Endothelial cell of umbilical vein (primary cell): Measurements from ENCODE around the gene LAIR1. TPM values are rescaled to one million over a fixed set of nuclear protein-coding genes. Genes with fewer than 3 reads are reported as not detected.

ENCODE experiments used
- BruUV-seq: library from RNA; stranded (reverse); fragments of 400-500 nt; replicated peaks from 2 replicates; lab custom pipeline; 2021; lab: Mats Ljungman, UMichigan
- CTCF ChIA-PET: fragments of 300-600, 350-600 bp; sonication (Branson Sonifier 250); formaldehyde crosslinking; loops from one replicate; lab custom pipeline; 2021; ENCODE audit warnings: antibody characterized with exemption, inconsistent platforms; lab: Charles Lee
- POLR2A ChIA-PET: fragments of 300-600, 350-600 bp; sonication (Branson Sonifier 250); formaldehyde crosslinking; loops from one replicate; lab custom pipeline; 2021; ENCODE audit warnings: antibody characterized with exemption, inconsistent platforms; lab: Charles Lee
- DNase-seq: peaks from one replicate; pipeline ENCODE4 v3.0.0-alpha.2; 2011; ENCODE audit warnings: low read depth, low spot score
- FAIRE-seq: peaks from 2 replicates; lab custom pipeline; 2011; peaks lifted over from hg19 to GRCh38; lab: Jason Lieb, UNC
- H2AFZ ChIP-seq: 2 replicates; pipeline ENCODE4 v1.6.0; 2012; ENCODE audit warnings: low read depth, low read length, control low read depth, inconsistent platforms
- H3K27ac ChIP-seq: 2 replicates; pipeline ENCODE4 v1.5.1; 2011; ENCODE audit warnings: low read depth, mild to moderate bottlenecking, control low read depth, low read length, moderate library complexity; ENCODE audit not compliant: insufficient read depth
- H3K27me3 ChIP-seq, 2 experiments: 2 replicates each; pipeline versions ENCODE4 v1.6.0 to v1.6.1; 2011; ENCODE audit warnings: low read length in 2 of 2, mixed read lengths in 1 of 2; ENCODE audit not compliant: control insufficient read depth in 2 of 2, insufficient read depth in 2 of 2
- H3K36me3 ChIP-seq, 2 experiments: 2 replicates in 1 of 2; 3 replicates in 1 of 2; pipeline ENCODE4 v1.5.1; 2011; ENCODE audit warnings: low read length in 2 of 2, mild to moderate bottlenecking in 1 of 2, moderate library complexity in 1 of 2; ENCODE audit not compliant: control insufficient read depth in 2 of 2, insufficient read depth in 2 of 2; ENCODE audit errors: extremely low read depth in 1 of 2
- H3K4me1 ChIP-seq: 3 replicates; pipeline ENCODE4 v1.5.1; 2011; ENCODE audit warnings: mild to moderate bottlenecking, low read length; ENCODE audit not compliant: control insufficient read depth, insufficient read depth; ENCODE audit errors: extremely low read depth
- H3K4me2 ChIP-seq: 2 replicates; pipeline ENCODE4 v1.6.1; 2011; ENCODE audit warnings: low read length, control low read depth, mixed read lengths; ENCODE audit not compliant: insufficient read depth
- H3K4me3 ChIP-seq, 3 experiments: fragments of 200-600 bp in 1 of 3; sonication (generic), shearing (Covaris generic) in 1 of 3; replicated peaks in 1 of 3; 2 replicates each; pipeline ENCODE4 v1.5.1; 2011 to 2016; ENCODE audit warnings: control low read depth in 3 of 3, low read length in 3 of 3, mild to moderate bottlenecking in 2 of 3, inconsistent platforms in 1 of 3, low read depth in 1 of 3, moderate library complexity in 1 of 3; ENCODE audit not compliant: insufficient read depth in 1 of 3
- H3K79me2 ChIP-seq: 2 replicates; pipeline ENCODE4 v1.6.0; 2012; ENCODE audit warnings: low read length, inconsistent platforms; ENCODE audit not compliant: control insufficient read depth, insufficient read depth
- H3K9ac ChIP-seq: replicated peaks from 2 replicates; pipeline ENCODE3; 2011; ENCODE audit warnings: low read length, control low read depth; ENCODE audit not compliant: insufficient read depth; ENCODE audit errors: extremely low read depth
- H3K9me1 ChIP-seq: replicated peaks from 3 replicates; pipeline ENCODE4 v1.6.0; 2011; ENCODE audit warnings: mild to moderate bottlenecking, low read length; ENCODE audit not compliant: control insufficient read depth, insufficient read depth; ENCODE audit errors: extremely low read depth
- H3K9me3 ChIP-seq: replicated peaks from 2 replicates; pipeline ENCODE4 v1.5.1; 2012; ENCODE audit warnings: low read length, inconsistent platforms; ENCODE audit not compliant: control insufficient read depth, insufficient read depth
- H4K20me1 ChIP-seq: replicated peaks from 2 replicates; pipeline ENCODE3; 2011; ENCODE audit warnings: mild to moderate bottlenecking, low read length; ENCODE audit not compliant: control insufficient read depth, insufficient read depth; ENCODE audit errors: extremely low read depth
- CTCF ChIP-seq, 2 donors: IDR thresholded peaks; 1 replicate in 1 of 2; 2 replicates in 1 of 2; pipeline ENCODE4 v1.5.1; 2011; ENCODE audit warnings: low read length in 2 of 2, mild to moderate bottlenecking in 2 of 2, moderate library complexity in 2 of 2, control low read depth in 1 of 2, inconsistent platforms in 1 of 2, low read depth in 1 of 2; ENCODE audit not compliant: insufficient read depth in 1 of 2; ENCODE audit errors: extremely low read depth in 1 of 2
- EZH2 ChIP-seq: IDR thresholded peaks from 2 replicates; pipeline ENCODE4 v1.6.1; 2012; ENCODE audit warnings: borderline replicate concordance, low read depth, mild to moderate bottlenecking, moderate library complexity, low read length, inconsistent platforms; ENCODE audit not compliant: severe bottlenecking
- FOS ChIP-seq: IDR thresholded peaks from 2 replicates; pipeline ENCODE4 v1.6.1; 2011; ENCODE audit warnings: mild to moderate bottlenecking, low read length, moderate library complexity, borderline replicate concordance; ENCODE audit not compliant: insufficient read depth
- GATA2 ChIP-seq: IDR thresholded peaks from 2 replicates; pipeline ENCODE4 v1.7.0; 2011; ENCODE audit warnings: low read depth, mild to moderate bottlenecking, moderate library complexity, mixed read lengths, low read length; ENCODE audit not compliant: insufficient read length, insufficient read depth
- JUN ChIP-seq: IDR thresholded peaks from 2 replicates; pipeline ENCODE4 v1.6.1; 2011; ENCODE audit warnings: borderline replicate concordance, low read depth; ENCODE audit not compliant: insufficient read length, insufficient read depth
- MAX ChIP-seq: IDR thresholded peaks from 2 replicates; pipeline ENCODE4 v1.6.1; 2011; ENCODE audit not compliant: insufficient read depth, insufficient read length
- MYC ChIP-seq: IDR thresholded peaks from one replicate; pipeline ENCODE4 v1.6.1; 2011; ENCODE audit warnings: mild to moderate bottlenecking, low read depth, low read length
- POLR2A ChIP-seq: IDR thresholded peaks from 2 replicates; pipeline ENCODE4 v1.6.1; 2012; ENCODE audit warnings: low read depth, mild to moderate bottlenecking, control low read depth, low read length
- POLR2AphosphoS5 ChIP-seq: IDR thresholded peaks from 2 replicates; pipeline ENCODE4 v1.6.1; 2012; ENCODE audit warnings: low read depth, mild to moderate bottlenecking, control low read depth, low read length, moderate library complexity; ENCODE audit not compliant: insufficient read depth
- dilution Hi-C: fragments of 300-500 bp; cut with MboI; formaldehyde crosslinking; loops from one replicate; pipeline ENCODE4 v1.15.0; 2019; ENCODE audit warnings: low sequenced_read_pairs; ENCODE audit not compliant: extremely low pct_ligation_motif_present
- intact Hi-C: fragments of 100-400 bp; cut with micrococcal nuclease; formaldehyde crosslinking; loops from one replicate; pipeline ENCODE4 v1.10.0; 2022
- polyA plus RNA-seq, 4 experiments: library from polyadenylated mRNA; depleted of rRNA in 3 of 4; stranded (reverse) in 3 of 4; unstranded in 1 of 4; fragments of >200 nt; gene quantifications; 2 replicates each; pipeline versions ENCODE4 v1.2.1 to v1.2.3, GENCODE V29; 2011 to 2012; ENCODE audit warnings: missing spikeins in 1 of 4
- total RNA-seq: library from RNA; stranded (reverse); gene quantifications from 2 replicates; pipeline ENCODE4 v1.2.3, GENCODE V29; 2021

The LAIR1 gene
- total and polyA plus RNA-seq, 2 donors (not counting 3 experiments of a cell fraction or from before 2014, with no cell fraction given), result not detected

GRCh38 chr19:54331626-54332025 is 33.1 kb downstream of the LAIR1 start:
- dilution Hi-C loops, result no loop called here
- no peak overlapping the region for H3K9ac ChIP-seq
- no peaks in the 10 kb centered on the region for H3K27me3 ChIP-seq

DNA sequence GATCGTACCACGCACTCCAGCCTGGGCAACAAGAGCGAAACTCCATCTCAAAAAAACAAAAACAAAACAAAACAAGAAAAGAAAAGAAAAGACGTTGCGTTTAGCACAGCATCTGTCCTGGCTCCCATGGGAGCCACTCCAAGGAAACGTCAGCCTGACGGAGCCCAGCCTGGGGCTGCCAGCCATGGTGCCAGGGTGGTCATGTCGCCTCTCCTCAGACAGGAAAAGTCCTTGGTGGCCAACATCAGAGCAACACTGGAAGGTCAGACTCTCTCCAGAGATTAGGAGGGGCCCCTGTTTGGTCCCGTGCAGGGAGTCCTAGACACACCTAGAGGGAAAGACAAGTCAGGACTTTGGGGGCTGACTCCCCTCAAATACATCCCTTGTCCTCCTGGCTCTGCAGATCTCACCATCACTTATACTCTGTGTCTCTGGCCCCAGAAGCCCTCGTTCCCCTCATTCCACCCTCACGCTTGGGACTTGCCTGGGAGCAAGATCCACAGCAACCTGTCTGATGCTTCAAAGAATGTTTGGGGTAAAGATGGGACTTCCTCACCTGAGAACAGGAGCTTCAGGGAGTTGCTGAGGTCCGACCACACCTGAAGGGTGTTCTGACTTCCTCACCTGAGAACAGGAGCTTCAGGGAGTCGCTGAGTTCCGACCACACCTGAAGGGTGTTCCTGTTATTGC is 35.1 kb downstream of the LAIR1 start:
- CTCF ChIA-PET, result no interaction called here
- H4K20me1 ChIP-seq, result no peaks in the 10 kb centered on the region
- POLR2A ChIA-PET, result no interaction called here
- no peaks in the 10 kb centered on the region for H3K79me2 ChIP-seq
- H3K9me3 ChIP-seq, result no peaks in the 10 kb centered on the region
- H3K4me3 ChIP-seq, result no peak overlapping the region
- no peaks in the 10 kb centered on the region for H3K4me1 ChIP-seq
- no TSS peak for BruUV-seq
- H3K9ac ChIP-seq, result no peak overlapping the region
- no peak overlapping the region for H3K27ac ChIP-seq
- no peaks in the 10 kb centered on the region for H3K36me3 ChIP-seq
- intact Hi-C loops, result no loop called here
- no peak overlapping the region for H3K4me2 ChIP-seq
- H3K27me3 ChIP-seq, result no peaks in the 10 kb centered on the region
- DNase-seq (no peak), FAIRE-seq (no peak)
- H2AFZ ChIP-seq, result no peak overlapping the region
- dilution Hi-C loops, result no loop called here
- TF ChIP-seq JUN, result no peak
- no peak for TF ChIP-seq POLR2AphosphoS5
- no peak for TF ChIP-seq FOS
- no peak for TF ChIP-seq POLR2A
- TF ChIP-seq EZH2, result no peak
- TF ChIP-seq CTCF (IDR thresholded peaks at IDR 0.05; ENCODE audit: extremely low read depth in 1 of 2, insufficient read depth in 1 of 2, low read depth in 1 of 2, low read length in 2 of 2), result no peak
- TF ChIP-seq MAX, result no peak
- no peak for TF ChIP-seq GATA2
- TF ChIP-seq MYC, result no peak
- H3K9me1 ChIP-seq, result no peaks in the 10 kb centered on the region

More at GRCh38 chr19:54331626-54332025, 33.1 kb downstream of the LAIR1 start:
- ChIA-PET POLR2A (no interaction called here), CTCF (no interaction called here)
- TF ChIP-seq JUN (no peak), MYC (no peak), MAX (no peak), GATA2 (no peak)
- Histone ChIP-seq H3K9me1 (no peaks in the 10 kb centered on the region), H2AFZ (no peak overlapping the region), H3K4me1 (no peaks in the 10 kb centered on the region), H3K9me3 (no peaks in the 10 kb centered on the region), H4K20me1 (no peaks in the 10 kb centered on the region), H3K4me2 (no peak overlapping the region), H3K36me3 (no peaks in the 10 kb centered on the region), H3K27ac (no peak overlapping the region), H3K4me3 (no peak overlapping the region), H3K79me2 (no peaks in the 10 kb centered on the region)
- no TSS peak for BruUV-seq
- FAIRE-seq (no peak), DNase-seq (no peak)
- intact Hi-C loops, result no loop called here
